K562 (cell line): ENCODE data around the gene NANS. TPM values are rescaled to one million over a fixed set of nuclear protein-coding genes. Genes with fewer than 3 reads are reported as not detected.

Experiments used
- ARID1B ChIP-seq: fragments of 450-650 bp; IDR thresholded peaks from 2 replicates; pipeline ENCODE4 v1.6.1; 2016; ENCODE audit warnings: antibody characterized with exemption, mild to moderate bottlenecking, inconsistent platforms
- BRF1 ChIP-seq: IDR thresholded peaks from 3 replicates; pipeline ENCODE4 v1.6.1; 2011; ENCODE audit warnings: borderline replicate concordance, mild to moderate bottlenecking; ENCODE audit not compliant: insufficient read length; ENCODE audit errors: extremely low read depth
- DIDO1 ChIP-seq: fragments of 450-650 bp; IDR thresholded peaks from 2 replicates; pipeline ENCODE4 v1.6.1; 2016; ENCODE audit warnings: low read depth, missing biosample characterization, missing genetic modification characterization
- FOXP1 ChIP-seq: sonication (generic); formaldehyde crosslinking; IDR thresholded peaks from 2 replicates; pipeline ENCODE4 v1.8.0; 2022; ENCODE audit warnings: mild to moderate bottlenecking, missing genetic modification reagents
- HMGN3 ChIP-seq: IDR thresholded peaks from 2 replicates; pipeline ENCODE4 v1.6.1; 2011; ENCODE audit warnings: borderline replicate concordance, low read depth, mild to moderate bottlenecking, mixed read lengths, low read length; ENCODE audit not compliant: insufficient read length; ENCODE audit errors: extremely low read depth
- HOXB6 ChIP-seq: fragments of 250-450 bp; sonication (Bioruptor Pico); IDR thresholded peaks from 2 replicates; pipeline ENCODE4 v1.5.1; 2022; ENCODE audit warnings: mild to moderate bottlenecking, borderline replicate concordance
- KAT8 ChIP-seq: fragments of 450-650 bp; IDR thresholded peaks from 2 replicates; pipeline ENCODE4 v1.6.1; 2016; ENCODE audit warnings: low read depth, mild to moderate bottlenecking
- RUNX1 ChIP-seq: sonication (generic); IDR thresholded peaks from 2 replicates; pipeline ENCODE4 v1.6.1; 2016; ENCODE audit warnings: antibody characterized with exemption, low read depth
- SP2 ChIP-seq: IDR thresholded peaks from 2 replicates; pipeline ENCODE4 v1.6.1; 2011; ENCODE audit warnings: mild to moderate bottlenecking, low read depth, low read length, moderate library complexity; ENCODE audit not compliant: poor library complexity, severe bottlenecking; ENCODE audit errors: extremely low read depth
- STAG1 ChIP-seq: sonication (generic); formaldehyde crosslinking; IDR thresholded peaks from 2 replicates; pipeline ENCODE4 v1.5.0; 2020; ENCODE audit warnings: missing genetic modification reagents, borderline replicate concordance
- WHSC1 ChIP-seq: IDR thresholded peaks from one replicate; pipeline ENCODE4 v1.6.1; 2012; ENCODE audit warnings: low read length, control low read depth, inconsistent platforms
- ZNF354B ChIP-seq: fragments of 250-450 bp; sonication (Bioruptor Pico); IDR thresholded peaks from 2 replicates; pipeline ENCODE4 v1.4.0; 2020
- polyA plus RNA-seq, 8 experiments: library from polyadenylated mRNA; depleted of rRNA in 4 of 8; stranded (reverse) in 5 of 8; unstranded in 3 of 8; fragments of >200 nt; fragmentation: Nextera tagmentation in 2 of 8; fragmentation: Illumina TruSeq in 1 of 8; extraction: Ambion mirVana in 2 of 8; extraction: Trizol in 1 of 8; gene quantifications; 2 replicates each; pipeline versions ENCODE4 v1.2.1 to v1.2.3, GENCODE V29; 2011 to 2014; ENCODE audit warnings: inconsistent platforms in 1 of 8, missing spikeins in 1 of 8
- total RNA-seq, 7 experiments: library from RNA; depleted of rRNA in 6 of 7; stranded (reverse); fragments of >200 nt in 6 of 7; fragmentation: Illumina TruSeq in 2 of 7; extraction: Trizol in 2 of 7; gene quantifications; 2 replicates each; pipeline versions ENCODE4 v1.2.1 to v1.2.3, GENCODE V29; 2011 to 2021; ENCODE audit warnings: low replicate concordance in 1 of 7
- TF ChIP-seq, protein P1 (sequence below): fragments of 150-350 bp; IDR thresholded peaks from 2 replicates; pipeline ENCODE4 v1.6.1; 2014; ENCODE audit warnings: low read depth, mild to moderate bottlenecking, low read length, borderline replicate concordance
- TF ChIP-seq, protein P2 (sequence below): fragments of 250-450 bp; sonication (Bioruptor Pico); IDR thresholded peaks from 2 replicates; pipeline ENCODE4 v1.8.0; 2022; ENCODE audit warnings: moderate library complexity, mild to moderate bottlenecking, inconsistent platforms
- TF ChIP-seq, protein P3 (sequence below): fragments of 250-450 bp; sonication (Bioruptor Pico); IDR thresholded peaks from 2 replicates; pipeline ENCODE4 v1.8.0; 2021; ENCODE audit warnings: moderate library complexity, mild to moderate bottlenecking, inconsistent platforms
- TF ChIP-seq, protein P4 (sequence below): sonication (generic); formaldehyde crosslinking; IDR thresholded peaks from 2 replicates; pipeline ENCODE4 v1.8.0; 2023; ENCODE audit warnings: mild to moderate bottlenecking, missing genetic modification reagents
- TF ChIP-seq, protein P5 (sequence below): fragments of 450-650 bp; IDR thresholded peaks from one replicate; pipeline ENCODE4 v1.6.1; 2018; ENCODE audit warnings: mild to moderate bottlenecking, moderate library complexity; ENCODE audit not compliant: partially characterized antibody

NANS gene
- total and polyA plus RNA-seq, 9 of the 15 experiments (the other 6 are each of a cell fraction or from before 2014, with no cell fraction given): 37.1 to 181 (median 137) TPM

DNA sequence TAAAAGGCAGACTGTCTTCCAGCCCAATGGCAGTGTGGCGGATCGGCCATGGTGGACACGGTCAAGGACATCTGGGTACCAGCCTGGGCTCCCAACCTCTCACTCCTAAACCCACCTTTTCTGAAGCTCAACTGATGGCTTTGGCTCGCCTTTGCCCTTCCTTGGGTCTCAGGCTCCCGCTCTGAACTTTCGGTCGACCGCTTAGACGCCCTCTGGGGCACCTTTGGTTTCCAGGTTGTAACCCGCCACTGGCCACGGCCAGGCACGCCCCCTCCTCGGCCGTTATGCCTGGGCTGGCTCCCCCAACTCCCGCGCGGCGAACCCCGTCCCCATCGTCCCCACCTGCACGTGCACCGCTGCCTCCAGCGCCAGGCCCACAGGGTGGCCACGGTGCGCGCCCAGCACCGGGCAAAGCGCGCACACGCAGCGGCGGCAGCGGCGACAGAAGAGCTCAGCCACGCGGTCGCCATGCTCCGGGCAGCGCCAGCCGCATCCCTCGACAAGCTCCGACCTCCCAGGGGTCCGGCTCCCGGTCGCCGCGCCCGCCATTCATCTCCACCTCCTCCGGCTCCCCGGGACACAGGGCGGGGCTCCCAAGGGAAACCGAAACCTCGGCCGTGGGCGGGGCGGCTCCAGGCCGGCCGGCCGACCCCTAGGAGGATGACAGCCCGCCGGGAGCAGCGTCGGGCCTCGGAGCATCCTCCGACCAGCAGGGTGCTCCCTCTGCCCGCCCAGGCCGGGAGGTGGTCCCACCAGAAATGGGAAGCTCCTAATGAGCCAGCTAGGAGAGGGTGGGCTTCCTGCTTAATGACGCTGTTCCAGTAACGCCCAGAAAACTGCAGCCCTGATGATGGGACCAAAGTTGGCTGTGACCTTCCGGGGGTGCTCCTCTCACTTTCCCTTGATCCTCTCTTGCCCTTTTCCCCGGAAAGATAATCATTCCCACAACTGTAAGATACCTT, 62.4 kb downstream of the NANS start, which contains the start of gene TRIM14 (continued):
- TF ChIP-seq, protein P1, sequence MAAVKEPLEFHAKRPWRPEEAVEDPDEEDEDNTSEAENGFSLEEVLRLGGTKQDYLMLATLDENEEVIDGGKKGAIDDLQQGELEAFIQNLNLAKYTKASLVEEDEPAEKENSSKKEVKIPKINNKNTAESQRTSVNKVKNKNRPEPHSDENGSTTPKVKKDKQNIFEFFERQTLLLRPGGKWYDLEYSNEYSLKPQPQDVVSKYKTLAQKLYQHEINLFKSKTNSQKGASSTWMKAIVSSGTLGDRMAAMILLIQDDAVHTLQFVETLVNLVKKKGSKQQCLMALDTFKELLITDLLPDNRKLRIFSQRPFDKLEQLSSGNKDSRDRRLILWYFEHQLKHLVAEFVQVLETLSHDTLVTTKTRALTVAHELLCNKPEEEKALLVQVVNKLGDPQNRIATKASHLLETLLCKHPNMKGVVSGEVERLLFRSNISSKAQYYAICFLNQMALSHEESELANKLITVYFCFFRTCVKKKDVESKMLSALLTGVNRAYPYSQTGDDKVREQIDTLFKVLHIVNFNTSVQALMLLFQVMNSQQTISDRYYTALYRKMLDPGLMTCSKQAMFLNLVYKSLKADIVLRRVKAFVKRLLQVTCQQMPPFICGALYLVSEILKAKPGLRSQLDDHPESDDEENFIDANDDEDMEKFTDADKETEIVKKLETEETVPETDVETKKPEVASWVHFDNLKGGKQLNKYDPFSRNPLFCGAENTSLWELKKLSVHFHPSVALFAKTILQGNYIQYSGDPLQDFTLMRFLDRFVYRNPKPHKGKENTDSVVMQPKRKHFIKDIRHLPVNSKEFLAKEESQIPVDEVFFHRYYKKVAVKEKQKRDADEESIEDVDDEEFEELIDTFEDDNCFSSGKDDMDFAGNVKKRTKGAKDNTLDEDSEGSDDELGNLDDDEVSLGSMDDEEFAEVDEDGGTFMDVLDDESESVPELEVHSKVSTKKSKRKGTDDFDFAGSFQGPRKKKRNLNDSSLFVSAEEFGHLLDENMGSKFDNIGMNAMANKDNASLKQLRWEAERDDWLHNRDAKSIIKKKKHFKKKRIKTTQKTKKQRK: no peak
- TF ChIP-seq KAT8: no peak
- no peak for TF ChIP-seq SP2
- TF ChIP-seq ZNF354B (CRISPR knock-in tag): no peak
- TF ChIP-seq, protein P2, sequence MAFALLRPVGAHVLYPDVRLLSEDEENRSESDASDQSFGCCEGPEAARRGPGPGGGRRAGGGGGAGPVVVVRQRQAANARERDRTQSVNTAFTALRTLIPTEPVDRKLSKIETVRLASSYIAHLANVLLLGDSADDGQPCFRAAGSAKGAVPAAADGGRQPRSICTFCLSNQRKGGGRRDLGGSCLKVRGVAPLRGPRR (CRISPR knock-in tag): no peak
- TF ChIP-seq WHSC1: no peak
- TF ChIP-seq BRF1: no peak
- TF ChIP-seq STAG1: no peak
- TF ChIP-seq, protein P3, sequence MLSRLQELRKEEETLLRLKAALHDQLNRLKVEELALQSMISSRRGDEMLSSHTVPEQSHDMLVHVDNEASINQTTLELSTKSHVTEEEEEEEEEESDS (CRISPR knock-in tag): no peak
- TF ChIP-seq ARID1B: no peak
- 0 out of 2 replicates have a peak, but pooled peaks have one; percentile 15 for TF ChIP-seq DIDO1 (tag)
- no peak for TF ChIP-seq RUNX1
- TF ChIP-seq, protein P4, sequence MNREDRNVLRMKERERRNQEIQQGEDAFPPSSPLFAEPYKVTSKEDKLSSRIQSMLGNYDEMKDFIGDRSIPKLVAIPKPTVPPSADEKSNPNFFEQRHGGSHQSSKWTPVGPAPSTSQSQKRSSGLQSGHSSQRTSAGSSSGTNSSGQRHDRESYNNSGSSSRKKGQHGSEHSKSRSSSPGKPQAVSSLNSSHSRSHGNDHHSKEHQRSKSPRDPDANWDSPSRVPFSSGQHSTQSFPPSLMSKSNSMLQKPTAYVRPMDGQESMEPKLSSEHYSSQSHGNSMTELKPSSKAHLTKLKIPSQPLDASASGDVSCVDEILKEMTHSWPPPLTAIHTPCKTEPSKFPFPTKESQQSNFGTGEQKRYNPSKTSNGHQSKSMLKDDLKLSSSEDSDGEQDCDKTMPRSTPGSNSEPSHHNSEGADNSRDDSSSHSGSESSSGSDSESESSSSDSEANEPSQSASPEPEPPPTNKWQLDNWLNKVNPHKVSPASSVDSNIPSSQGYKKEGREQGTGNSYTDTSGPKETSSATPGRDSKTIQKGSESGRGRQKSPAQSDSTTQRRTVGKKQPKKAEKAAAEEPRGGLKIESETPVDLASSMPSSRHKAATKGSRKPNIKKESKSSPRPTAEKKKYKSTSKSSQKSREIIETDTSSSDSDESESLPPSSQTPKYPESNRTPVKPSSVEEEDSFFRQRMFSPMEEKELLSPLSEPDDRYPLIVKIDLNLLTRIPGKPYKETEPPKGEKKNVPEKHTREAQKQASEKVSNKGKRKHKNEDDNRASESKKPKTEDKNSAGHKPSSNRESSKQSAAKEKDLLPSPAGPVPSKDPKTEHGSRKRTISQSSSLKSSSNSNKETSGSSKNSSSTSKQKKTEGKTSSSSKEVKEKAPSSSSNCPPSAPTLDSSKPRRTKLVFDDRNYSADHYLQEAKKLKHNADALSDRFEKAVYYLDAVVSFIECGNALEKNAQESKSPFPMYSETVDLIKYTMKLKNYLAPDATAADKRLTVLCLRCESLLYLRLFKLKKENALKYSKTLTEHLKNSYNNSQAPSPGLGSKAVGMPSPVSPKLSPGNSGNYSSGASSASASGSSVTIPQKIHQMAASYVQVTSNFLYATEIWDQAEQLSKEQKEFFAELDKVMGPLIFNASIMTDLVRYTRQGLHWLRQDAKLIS (CRISPR knock-in tag): no peak
- TF ChIP-seq HMGN3: peak; percentile 67
- TF ChIP-seq, protein P5, sequence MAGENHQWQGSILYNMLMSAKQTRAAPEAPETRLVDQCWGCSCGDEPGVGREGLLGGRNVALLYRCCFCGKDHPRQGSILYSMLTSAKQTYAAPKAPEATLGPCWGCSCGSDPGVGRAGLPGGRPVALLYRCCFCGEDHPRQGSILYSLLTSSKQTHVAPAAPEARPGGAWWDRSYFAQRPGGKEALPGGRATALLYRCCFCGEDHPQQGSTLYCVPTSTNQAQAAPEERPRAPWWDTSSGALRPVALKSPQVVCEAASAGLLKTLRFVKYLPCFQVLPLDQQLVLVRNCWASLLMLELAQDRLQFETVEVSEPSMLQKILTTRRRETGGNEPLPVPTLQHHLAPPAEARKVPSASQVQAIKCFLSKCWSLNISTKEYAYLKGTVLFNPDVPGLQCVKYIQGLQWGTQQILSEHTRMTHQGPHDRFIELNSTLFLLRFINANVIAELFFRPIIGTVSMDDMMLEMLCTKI: no peak
- 0 out of 2 replicates have a peak, but pooled peaks have one; percentile 61 for TF ChIP-seq FOXP1 (CRISPR knock-in tag)
- no peak for TF ChIP-seq HOXB6 (CRISPR knock-in tag)
